A549 (cell line): ENCODE measurements around the gene CSRP2. TPM values are rescaled to one million over a fixed set of nuclear protein-coding genes. Genes with fewer than 3 reads are reported as not detected.

ENCODE experiments used
- ATAC-seq, 2 experiments: fragments of 200-7000 bp in 1 of 2; fragments of >200 bp in 1 of 2; cut with Nextera tagmentation in 1 of 2; cut with Tn5 transposase in 1 of 2; 3 replicates each; pipeline versions ENCODE4 v1.8.0 to v1.9.1; 2018 to 2020; ENCODE audit warnings: mild to moderate bottlenecking in 1 of 2, moderate library complexity in 1 of 2
- CTCF ChIA-PET: fragments of 300-600 bp; sonication (Branson Sonifier 250); formaldehyde crosslinking; extraction: SDS; loops from one replicate; lab custom pipeline; 2021; ENCODE audit warnings: antibody characterized with exemption, inconsistent platforms; lab: Yijun Ruan, JAX
- POLR2A ChIA-PET: fragments of 350-600 bp; formaldehyde crosslinking; extraction: SDS; loops from one replicate; lab custom pipeline; 2021; ENCODE audit warnings: antibody characterized with exemption, inconsistent platforms; lab: Yijun Ruan, JAX
- DNase-seq, 2 experiments: peaks; one replicate each; pipeline versions ENCODE4 v3.0.0 to v3.0.0-alpha.2; 2011 to 2016; ENCODE audit warnings: low read depth in 1 of 2, low spot score in 1 of 2
- FAIRE-seq: peaks from 2 replicates; lab custom pipeline; 2011; peaks lifted over from hg19 to GRCh38; lab: Jason Lieb, UNC
- H3K27ac ChIP-seq, 2 experiments: fragments of >200 bp; sonication (Bioruptor Twin); formaldehyde crosslinking; 3 replicates each; pipeline ENCODE4 v1.5.1; 2016 to 2017
- H3K4me1 ChIP-seq: fragments of >200 bp; sonication (Bioruptor Twin); formaldehyde crosslinking; 3 replicates; pipeline ENCODE4 v1.6.1; 2016
- H3K4me2 ChIP-seq: fragments of >200 bp; sonication (Bioruptor Twin); formaldehyde crosslinking; 3 replicates; pipeline ENCODE4 v1.6.1; 2016
- H3K4me3 ChIP-seq: fragments of >200 bp; sonication (Bioruptor Twin); formaldehyde crosslinking; 3 replicates; pipeline ENCODE4 v1.5.1; 2016
- H3K9me3 ChIP-seq: fragments of >200 bp; sonication (Bioruptor Twin); formaldehyde crosslinking; 3 replicates; pipeline ENCODE4 v1.6.1; 2016
- ATOH8 ChIP-seq: fragments of 250-450 bp; sonication (Bioruptor Pico); IDR thresholded peaks from 2 replicates; pipeline ENCODE4 v1.5.0; 2020; ENCODE audit warnings: low read depth, mild to moderate bottlenecking, moderate library complexity
- CHD2 ChIP-seq: fragments of 150-350 bp; IDR thresholded peaks from 2 replicates; pipeline ENCODE4 v1.6.1; 2014; ENCODE audit warnings: low read length; ENCODE audit not compliant: partially characterized antibody
- CHD4 ChIP-seq: fragments of 200-600 bp; sonication (generic); IDR thresholded peaks from 2 replicates; pipeline ENCODE4 v1.6.1; 2016; ENCODE audit warnings: antibody characterized with exemption, mild to moderate bottlenecking, borderline replicate concordance
- E2F6 ChIP-seq: IDR thresholded peaks from 2 replicates; pipeline ENCODE4 v1.6.1; 2012; ENCODE audit warnings: low read depth, borderline replicate concordance
- EHF ChIP-seq: fragments of 250-450 bp; sonication (Bioruptor Pico); IDR thresholded peaks from 2 replicates; pipeline ENCODE4 v1.5.0; 2020; ENCODE audit warnings: mild to moderate bottlenecking
- ELK1 ChIP-seq: fragments of 150-350 bp; IDR thresholded peaks from 2 replicates; pipeline ENCODE4 v1.6.1; 2014; ENCODE audit warnings: low read depth, mild to moderate bottlenecking, low read length
- EP300 ChIP-seq, 2 experiments: fragments of >200 bp; sonication (Bioruptor Twin); formaldehyde crosslinking; IDR thresholded peaks; 2 replicates in 1 of 2; 3 replicates in 1 of 2; pipeline ENCODE4 v1.6.1; 2016 to 2017
- FOSB ChIP-seq: fragments of 250-450 bp; sonication (Bioruptor Pico); IDR thresholded peaks from 2 replicates; pipeline ENCODE4 v1.5.0; 2020; ENCODE audit warnings: mild to moderate bottlenecking, moderate library complexity
- FOXS1 ChIP-seq: fragments of 250-450 bp; sonication (Bioruptor Pico); IDR thresholded peaks from 2 replicates; pipeline ENCODE4 v1.5.0; 2020; ENCODE audit warnings: mild to moderate bottlenecking, moderate library complexity
- GATA3 ChIP-seq: IDR thresholded peaks from 2 replicates; pipeline ENCODE4 v1.6.1; 2012; ENCODE audit warnings: borderline replicate concordance
- HES2 ChIP-seq: fragments of >200 bp; sonication (Bioruptor Twin); formaldehyde crosslinking; IDR thresholded peaks from 2 replicates; pipeline ENCODE4 v1.6.1; 2016
- HEYL ChIP-seq: fragments of 250-450 bp; sonication (Bioruptor Pico); IDR thresholded peaks from 2 replicates; pipeline ENCODE4 v1.8.0; 2021; ENCODE audit warnings: mild to moderate bottlenecking, moderate library complexity
- HMGXB4 ChIP-seq: fragments of 250-450 bp; sonication (Bioruptor Pico); IDR thresholded peaks from 2 replicates; pipeline ENCODE4 v1.5.0; 2021; ENCODE audit warnings: mild to moderate bottlenecking, moderate library complexity, borderline replicate concordance
- HOXB13 ChIP-seq: fragments of 250-450 bp; sonication (Bioruptor Pico); IDR thresholded peaks from 2 replicates; pipeline ENCODE4 v1.5.0; 2020; ENCODE audit warnings: low read depth, mild to moderate bottlenecking, moderate library complexity
- HOXB5 ChIP-seq: fragments of 250-450 bp; sonication (Bioruptor Pico); IDR thresholded peaks from 2 replicates; pipeline ENCODE4 v1.5.0; 2020; ENCODE audit warnings: mild to moderate bottlenecking, moderate library complexity
- JUNB ChIP-seq: fragments of >200 bp; sonication (Bioruptor Twin); formaldehyde crosslinking; IDR thresholded peaks from 2 replicates; pipeline ENCODE4 v1.6.1; 2016
- KDM1A ChIP-seq: fragments of 200-600 bp; sonication (generic); IDR thresholded peaks from 2 replicates; pipeline ENCODE4 v1.6.1; 2016; ENCODE audit warnings: low read depth, mild to moderate bottlenecking
- KDM5A ChIP-seq: fragments of 200-600 bp; sonication (generic); IDR thresholded peaks from 2 replicates; pipeline ENCODE4 v1.6.1; 2016; ENCODE audit warnings: antibody characterized with exemption, mild to moderate bottlenecking
- MAZ ChIP-seq: fragments of 150-350 bp; IDR thresholded peaks from 2 replicates; pipeline ENCODE4 v1.6.1; 2014; ENCODE audit warnings: antibody characterized with exemption, low read depth, low read length, borderline replicate concordance
- PBX3 ChIP-seq: IDR thresholded peaks from 2 replicates; pipeline ENCODE4 v1.6.1; 2012
- PHF8 ChIP-seq: fragments of 200-600 bp; sonication (generic); IDR thresholded peaks from 2 replicates; pipeline ENCODE4 v1.6.1; 2016; ENCODE audit warnings: low read depth, mild to moderate bottlenecking, antibody characterized with exemption, moderate library complexity, borderline replicate concordance
- POLR2A ChIP-seq: IDR thresholded peaks from 2 replicates; pipeline ENCODE4 v1.6.1; 2012; ENCODE audit warnings: mild to moderate bottlenecking, low read length
- RAD21 ChIP-seq, 2 experiments: fragments of >200 bp in 1 of 2; sonication (Bioruptor Twin) in 1 of 2; formaldehyde crosslinking in 1 of 2; IDR thresholded peaks in 1 of 2; conservative IDR thresholded peaks in 1 of 2; 2 replicates in 1 of 2; 3 replicates in 1 of 2; pipeline ENCODE4 v1.6.1; 2012 to 2018; ENCODE audit warnings: inconsistent platforms in 1 of 2
- RARB ChIP-seq: fragments of 250-450 bp; sonication (Bioruptor Pico); IDR thresholded peaks from 2 replicates; pipeline ENCODE4 v1.8.0; 2021; ENCODE audit warnings: mild to moderate bottlenecking, moderate library complexity
- RCOR1 ChIP-seq: fragments of 150-350 bp; IDR thresholded peaks from 2 replicates; pipeline ENCODE4 v1.6.1; 2014; ENCODE audit warnings: antibody characterized with exemption, low read length, low read depth
- RNF2 ChIP-seq: fragments of 200-600 bp; sonication (generic); IDR thresholded peaks from 2 replicates; pipeline ENCODE4 v1.6.1; 2016; ENCODE audit warnings: low read depth, mild to moderate bottlenecking, antibody characterized with exemption, moderate library complexity, borderline replicate concordance
- SREBF2 ChIP-seq: fragments of 450-650 bp; IDR thresholded peaks from 2 replicates; pipeline ENCODE4 v1.6.1; 2014; ENCODE audit warnings: mild to moderate bottlenecking, moderate library complexity
- TP53 ChIP-seq: fragments of 250-450 bp; sonication (Bioruptor Pico); IDR thresholded peaks from 2 replicates; pipeline ENCODE4 v1.5.0; 2021; ENCODE audit warnings: mild to moderate bottlenecking, moderate library complexity
- USF2 ChIP-seq: fragments of 450-650 bp; IDR thresholded peaks from 2 replicates; pipeline ENCODE4 v1.6.1; 2014; ENCODE audit warnings: antibody characterized with exemption
- ZC3H11A ChIP-seq: fragments of 450-650 bp; IDR thresholded peaks from 2 replicates; pipeline ENCODE4 v1.6.1; 2014; ENCODE audit warnings: antibody characterized with exemption, mild to moderate bottlenecking
- ZFP36 ChIP-seq: fragments of 450-650 bp; IDR thresholded peaks from 2 replicates; pipeline ENCODE4 v1.6.1; 2014; ENCODE audit warnings: borderline replicate concordance; ENCODE audit not compliant: partially characterized antibody
- WGBS: methylation state at CpG from one replicate; pipeline ENCODE4 v1.1.6; 2017; ENCODE audit errors: missing lambda C conversion rate; 5-methylcytosine and 5-hydroxymethylcytosine counted together
- polyA plus RNA-seq, 4 experiments: library from polyadenylated mRNA; depleted of rRNA in 3 of 4; stranded (reverse); fragments of >200 nt; fragmentation: RNase III in 1 of 4; extraction: RNeasy Plus Mini Kit Qiagen cat#74134 plus additional on column Dnase treatment in 1 of 4; gene quantifications; 2 replicates in 3 of 4; 3 replicates in 1 of 4; pipeline ENCODE4 v1.2.3, GENCODE V29; 2011 to 2017

Gene CSRP2
- polyA plus RNA-seq, 2 of the 4 experiments (the other 2 are of a cell fraction), result 19.2 to 23.6 TPM

GRCh38 chr12:76855271-76855670 is 23.5 kb downstream of the CSRP2 start:
- Histone ChIP-seq H3K27ac (no peak overlapping the region), H3K9me3 (peaks cover 4% of the 10 kb centered on the region; the same call in 1 of the 3 replicates), H3K4me1 (no peaks in the 10 kb centered on the region), H3K4me3 (no peak overlapping the region)
- ATAC-seq, result no peak
- WGBS, result 91% methylated on average over 4 of the region's 4 CpGs
- POLR2A ChIA-PET, result no interaction called here
- no peak for TF ChIP-seq ZC3H11A
- TF ChIP-seq MAZ, result no peak
- no peak for TF ChIP-seq KDM1A
- TF ChIP-seq EHF (CRISPR knock-in tag), result no peak
- no peak for TF ChIP-seq CHD4
- TF ChIP-seq PHF8, result no peak
- no peak for TF ChIP-seq ATOH8 (CRISPR knock-in tag)
- TF ChIP-seq ZFP36, result no peak
- TF ChIP-seq HOXB5, result no peak
- no peak for TF ChIP-seq HES2
- TF ChIP-seq HMGXB4 (CRISPR knock-in tag), result no peak
- TF ChIP-seq EP300 (IDR thresholded peaks at IDR 0.05), result no peak
- no peak for TF ChIP-seq E2F6
- TF ChIP-seq RCOR1, result no peak
- no peak for TF ChIP-seq HOXB13 (CRISPR knock-in tag)
- TF ChIP-seq FOXS1 (CRISPR knock-in tag), result no peak
- no peak for TF ChIP-seq TP53
- TF ChIP-seq KDM5A, result no peak
- TF ChIP-seq PBX3, result no peak
- no peak for TF ChIP-seq SREBF2
- TF ChIP-seq, all 56 proteins: peak for 0
- CTCF ChIA-PET, result interaction anchor here (0.7 kb wide), 1 partner anchor 11 kb away, joined by 3 read pairs; no protein-coding TSS in a partner anchor
- no peak overlapping the region for H3K4me2 ChIP-seq
- DNase-seq (no peak), FAIRE-seq (no peak)

- no peaks in the 10 kb centered on the region for H3K4me1 ChIP-seq
- H3K4me3 ChIP-seq, result no peak overlapping the region
- WGBS, result 83% methylated on average over 1 of the region's 1 CpG
- ATAC-seq, result no peak
- DNase-seq, result no peak
- CTCF ChIA-PET, result no interaction called here
- H3K9me3 ChIP-seq, result peaks cover 4% of the 10 kb centered on the region; the same call in 1 of the 3 replicates
- POLR2A ChIA-PET, result no interaction called here
- H3K4me2 ChIP-seq, result no peak overlapping the region
- H3K27ac ChIP-seq, result no peak overlapping the region
- FAIRE-seq, result peak; percentile 23
- TF ChIP-seq MAZ (no peak), RNF2 (no peak), KDM1A (no peak), HOXB5 (no peak), RCOR1 (no peak), HEYL (CRISPR knock-in tag) (no peak), GATA3 (no peak), RAD21 (conservative IDR thresholded peaks at IDR 0.05 in 1 of 2, IDR thresholded peaks at IDR 0.05 in 1 of 2) (no peak), PBX3 (no peak), JUNB (no peak), POLR2A (no peak), ZC3H11A (no peak), FOSB (no peak), CHD2 (no peak), EHF (CRISPR knock-in tag) (no peak), USF2 (no peak), ELK1 (no peak), RARB (CRISPR knock-in tag) (no peak)
Measured at GRCh38 chr12:76852106-76852505, 26.7 kb downstream of the CSRP2 start.
